SK-N-SH (cell line): ENCODE data around the gene TBL1XR1. TPM values are rescaled to one million over a fixed set of nuclear protein-coding genes. Genes with fewer than 3 reads are reported as not detected.

Experiments used
- CTCF ChIA-PET: fragments of 300-600, 350-600 bp; formaldehyde crosslinking; extraction: SDS; loops from one replicate; lab custom pipeline; 2021; lab: Yijun Ruan, JAX
- POLR2A ChIA-PET: fragments of 350-600 bp; sonication (Branson Sonifier 250); formaldehyde crosslinking; extraction: SDS; loops from one replicate; lab custom pipeline; 2020; ENCODE audit warnings: antibody characterized with exemption, inconsistent platforms; lab: Yijun Ruan, JAX
- DNase-seq: peaks from one replicate; pipeline ENCODE4 v3.0.0; 2012
- H2AFZ ChIP-seq: fragments of 200-600 bp; sonication (generic); 2 replicates; pipeline ENCODE4 v1.8.1; 2016; ENCODE audit warnings: antibody characterized with exemption, mild to moderate bottlenecking, low read depth
- H3F3A ChIP-seq: fragments of 200-600 bp; sonication (generic); replicated peaks from 2 replicates; pipeline ENCODE3; 2016; ENCODE audit warnings: antibody characterized with exemption, mild to moderate bottlenecking; ENCODE audit not compliant: insufficient read depth
- H3K27ac ChIP-seq, 2 experiments: fragments of 200-500 bp in 1 of 2; fragments of 200-600 bp in 1 of 2; sonication (Bioruptor generic) in 1 of 2; sonication (generic), shearing (Covaris generic) in 1 of 2; 2 replicates each; pipeline versions ENCODE4 v1.5.1 to v1.6.1; 2014 to 2016; ENCODE audit warnings: low read depth in 2 of 2, inconsistent platforms in 1 of 2, low read length in 1 of 2, mild to moderate bottlenecking in 1 of 2, mixed read lengths in 1 of 2
- H3K27me3 ChIP-seq: fragments of 200-600 bp; sonication (generic), shearing (Covaris generic); 2 replicates; pipeline ENCODE4 v1.6.1; 2016; ENCODE audit warnings: mixed run types; ENCODE audit not compliant: insufficient read depth
- H3K36me3 ChIP-seq, 2 experiments: fragments of 200-500 bp in 1 of 2; fragments of 200-600 bp in 1 of 2; sonication (Bioruptor generic) in 1 of 2; sonication (generic) in 1 of 2; replicated peaks in 1 of 2; 2 replicates each; pipeline versions ENCODE3 to v1.5.1; 2014 to 2016; ENCODE audit warnings: low read length in 1 of 2, mild to moderate bottlenecking in 1 of 2; ENCODE audit not compliant: insufficient read depth in 2 of 2, control insufficient read depth in 1 of 2
- H3K4me1 ChIP-seq, 2 experiments: fragments of 200-500 bp in 1 of 2; fragments of 200-600 bp in 1 of 2; sonication (Bioruptor generic) in 1 of 2; sonication (generic), shearing (Covaris generic) in 1 of 2; 2 replicates each; pipeline versions ENCODE4 v1.5.1 to v1.6.1; 2014 to 2016; ENCODE audit warnings: low read depth in 1 of 2, low read length in 1 of 2, mixed run types in 1 of 2; ENCODE audit not compliant: insufficient read depth in 2 of 2, control insufficient read depth in 1 of 2
- H3K4me2 ChIP-seq: fragments of 200-600 bp; sonication (generic), shearing (Covaris generic); 2 replicates; pipeline ENCODE4 v1.6.1; 2017; ENCODE audit warnings: mixed run types
- H3K4me3 ChIP-seq, 2 experiments: fragments of 200-500 bp in 1 of 2; fragments of 200-600 bp in 1 of 2; sonication (Bioruptor generic) in 1 of 2; sonication (generic), shearing (Covaris generic) in 1 of 2; 2 replicates each; pipeline versions ENCODE4 v1.5.1 to v1.8.1; 2014 to 2016; ENCODE audit warnings: low read depth in 2 of 2, inconsistent platforms in 1 of 2, low read length in 1 of 2, mild to moderate bottlenecking in 1 of 2, mixed read lengths in 1 of 2, moderate library complexity in 1 of 2
- H3K79me2 ChIP-seq: fragments of 200-600 bp; sonication (generic); 2 replicates; pipeline ENCODE4 v1.8.1; 2017; ENCODE audit warnings: mild to moderate bottlenecking; ENCODE audit not compliant: insufficient read depth
- H3K9ac ChIP-seq: fragments of 200-600 bp; sonication (generic); 2 replicates; pipeline ENCODE4 v1.6.1; 2017; ENCODE audit warnings: mixed run types
- H3K9me2 ChIP-seq: fragments of 200-600 bp; sonication (generic); 2 replicates; pipeline ENCODE4 v1.6.1; 2017; ENCODE audit warnings: mixed run types
- H3K9me3 ChIP-seq: fragments of 200-600 bp; sonication (generic); 2 replicates; pipeline ENCODE4 v1.6.1; 2017; ENCODE audit warnings: mixed run types, mild to moderate bottlenecking, moderate library complexity
- H4K20me1 ChIP-seq: fragments of 200-600 bp; sonication (generic); 2 replicates; pipeline ENCODE4 v1.6.1; 2017; ENCODE audit warnings: mild to moderate bottlenecking, mixed run types; ENCODE audit not compliant: insufficient read depth
- CHD2 ChIP-seq: fragments of 150-350 bp; IDR thresholded peaks from 2 replicates; pipeline ENCODE4 v1.6.1; 2018; ENCODE audit warnings: low read length; ENCODE audit not compliant: partially characterized antibody
- EP300 ChIP-seq, 2 experiments: IDR thresholded peaks; 2 replicates each; pipeline versions ENCODE4 v1.4.0 to v1.6.1; 2012; ENCODE audit warnings: borderline replicate concordance in 1 of 2, low read depth in 1 of 2, low read length in 1 of 2
- FOSL2 ChIP-seq: IDR thresholded peaks from 2 replicates; pipeline ENCODE4 v1.4.0; 2012; ENCODE audit warnings: low read depth, mild to moderate bottlenecking, moderate library complexity, borderline replicate concordance
- GABPA ChIP-seq: IDR thresholded peaks from 2 replicates; pipeline ENCODE4 v1.4.0; 2012; ENCODE audit warnings: low read depth, mild to moderate bottlenecking
- MEF2A ChIP-seq: IDR thresholded peaks from 2 replicates; pipeline ENCODE4 v1.4.0; 2012; ENCODE audit warnings: low read depth, borderline replicate concordance
- MXI1 ChIP-seq: IDR thresholded peaks from 2 replicates; pipeline ENCODE4 v1.6.1; 2012; ENCODE audit warnings: mild to moderate bottlenecking, low read depth, low read length, improper control_type of control experiment
- RAD21 ChIP-seq: IDR thresholded peaks from 2 replicates; pipeline ENCODE4 v1.6.1; 2012; ENCODE audit warnings: mild to moderate bottlenecking, low read length
- RXRA ChIP-seq: IDR thresholded peaks from 2 replicates; pipeline ENCODE4 v1.4.0; 2012; ENCODE audit warnings: low read depth, mild to moderate bottlenecking, borderline replicate concordance
- SMC3 ChIP-seq: IDR thresholded peaks from 2 replicates; pipeline ENCODE4 v1.6.1; 2012; ENCODE audit warnings: low read depth, low read length, improper control_type of control experiment
- ZBTB33 ChIP-seq: IDR thresholded peaks from 2 replicates; pipeline ENCODE4 v1.4.0; 2012; ENCODE audit warnings: low read depth, borderline replicate concordance
- WGBS: methylation state at CpG from one replicate; pipeline ENCODE4 v1.1.6; 2017; ENCODE audit warnings: low lambda C conversion rate; 5-methylcytosine and 5-hydroxymethylcytosine counted together
- polyA plus RNA-seq, 3 experiments: library from polyadenylated mRNA; depleted of rRNA; stranded (reverse); fragments of >200 nt; gene quantifications; 2 replicates each; pipeline ENCODE4 v1.2.3, GENCODE V29; 2012
- TF ChIP-seq, protein P1 (sequence below): IDR thresholded peaks from 2 replicates; pipeline ENCODE4 v1.4.0; 2012; ENCODE audit warnings: low read depth
- TF ChIP-seq, protein P2 (sequence below): fragments of 200-600 bp; sonication (generic); IDR thresholded peaks from 2 replicates; pipeline ENCODE4 v1.6.1; 2017; ENCODE audit warnings: antibody characterized with exemption, mild to moderate bottlenecking, moderate library complexity
- TF ChIP-seq, protein P3 (sequence below): fragments of 150-350 bp; IDR thresholded peaks from 2 replicates; pipeline ENCODE4 v1.6.1; 2016; ENCODE audit warnings: mild to moderate bottlenecking, low read depth, low read length
- TF ChIP-seq, protein P4 (sequence below): IDR thresholded peaks from 2 replicates; pipeline ENCODE4; 2012

TBL1XR1 gene
- polyA plus RNA-seq, 1 of the 3 experiments (the other 2 are of a cell fraction) = 20.9 TPM

GRCh38 chr3:177177749-177178221, 19.5 kb downstream of the TBL1XR1 start:
- CTCF ChIA-PET = no interaction called here
- no peaks in the 10 kb centered on the region for H3K9me3 ChIP-seq
- H3F3A ChIP-seq = peaks cover 12% of the 10 kb centered on the region
- no peak overlapping the region for H3K9ac ChIP-seq
- H3K4me2 ChIP-seq = no peak overlapping the region
- no peak overlapping the region for H3K27ac ChIP-seq
- no peaks in the 10 kb centered on the region for H3K9me2 ChIP-seq
- H3K27me3 ChIP-seq = no peaks in the 10 kb centered on the region
- peaks cover 99% of the 10 kb centered on the region for H3K79me2 ChIP-seq
- no peak for DNase-seq
- H3K36me3 ChIP-seq = peaks cover 0 to 4% of the 10 kb centered on the region in 2 experiments
- peaks cover 0 to 3% of the 10 kb centered on the region in 2 experiments; a peak in 2 of 4 replicates for H3K4me1 ChIP-seq
- POLR2A ChIA-PET = no interaction called here
- TF ChIP-seq, protein P1, sequence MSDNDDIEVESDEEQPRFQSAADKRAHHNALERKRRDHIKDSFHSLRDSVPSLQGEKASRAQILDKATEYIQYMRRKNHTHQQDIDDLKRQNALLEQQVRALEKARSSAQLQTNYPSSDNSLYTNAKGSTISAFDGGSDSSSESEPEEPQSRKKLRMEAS = no peak
- TF ChIP-seq SMC3 = no peak
- no peak for TF ChIP-seq GABPA
- TF ChIP-seq, protein P2, sequence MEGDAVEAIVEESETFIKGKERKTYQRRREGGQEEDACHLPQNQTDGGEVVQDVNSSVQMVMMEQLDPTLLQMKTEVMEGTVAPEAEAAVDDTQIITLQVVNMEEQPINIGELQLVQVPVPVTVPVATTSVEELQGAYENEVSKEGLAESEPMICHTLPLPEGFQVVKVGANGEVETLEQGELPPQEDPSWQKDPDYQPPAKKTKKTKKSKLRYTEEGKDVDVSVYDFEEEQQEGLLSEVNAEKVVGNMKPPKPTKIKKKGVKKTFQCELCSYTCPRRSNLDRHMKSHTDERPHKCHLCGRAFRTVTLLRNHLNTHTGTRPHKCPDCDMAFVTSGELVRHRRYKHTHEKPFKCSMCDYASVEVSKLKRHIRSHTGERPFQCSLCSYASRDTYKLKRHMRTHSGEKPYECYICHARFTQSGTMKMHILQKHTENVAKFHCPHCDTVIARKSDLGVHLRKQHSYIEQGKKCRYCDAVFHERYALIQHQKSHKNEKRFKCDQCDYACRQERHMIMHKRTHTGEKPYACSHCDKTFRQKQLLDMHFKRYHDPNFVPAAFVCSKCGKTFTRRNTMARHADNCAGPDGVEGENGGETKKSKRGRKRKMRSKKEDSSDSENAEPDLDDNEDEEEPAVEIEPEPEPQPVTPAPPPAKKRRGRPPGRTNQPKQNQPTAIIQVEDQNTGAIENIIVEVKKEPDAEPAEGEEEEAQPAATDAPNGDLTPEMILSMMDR = no peak
- no peak for TF ChIP-seq CHD2
- TF ChIP-seq, protein P3, sequence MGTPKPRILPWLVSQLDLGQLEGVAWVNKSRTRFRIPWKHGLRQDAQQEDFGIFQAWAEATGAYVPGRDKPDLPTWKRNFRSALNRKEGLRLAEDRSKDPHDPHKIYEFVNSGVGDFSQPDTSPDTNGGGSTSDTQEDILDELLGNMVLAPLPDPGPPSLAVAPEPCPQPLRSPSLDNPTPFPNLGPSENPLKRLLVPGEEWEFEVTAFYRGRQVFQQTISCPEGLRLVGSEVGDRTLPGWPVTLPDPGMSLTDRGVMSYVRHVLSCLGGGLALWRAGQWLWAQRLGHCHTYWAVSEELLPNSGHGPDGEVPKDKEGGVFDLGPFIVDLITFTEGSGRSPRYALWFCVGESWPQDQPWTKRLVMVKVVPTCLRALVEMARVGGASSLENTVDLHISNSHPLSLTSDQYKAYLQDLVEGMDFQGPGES = no peak
- no peak for TF ChIP-seq EP300 (IDR thresholded peaks at IDR 0.05; ENCODE audit: borderline replicate concordance in 1 of 2, low read depth in 1 of 2, low read length in 1 of 2)
- TF ChIP-seq ZBTB33 = no peak
- no peak for TF ChIP-seq MEF2A
- no peak for TF ChIP-seq MXI1
- no peak for TF ChIP-seq RXRA
- no peak for TF ChIP-seq FOSL2
- TF ChIP-seq RAD21 = no peak
- TF ChIP-seq, protein P4, sequence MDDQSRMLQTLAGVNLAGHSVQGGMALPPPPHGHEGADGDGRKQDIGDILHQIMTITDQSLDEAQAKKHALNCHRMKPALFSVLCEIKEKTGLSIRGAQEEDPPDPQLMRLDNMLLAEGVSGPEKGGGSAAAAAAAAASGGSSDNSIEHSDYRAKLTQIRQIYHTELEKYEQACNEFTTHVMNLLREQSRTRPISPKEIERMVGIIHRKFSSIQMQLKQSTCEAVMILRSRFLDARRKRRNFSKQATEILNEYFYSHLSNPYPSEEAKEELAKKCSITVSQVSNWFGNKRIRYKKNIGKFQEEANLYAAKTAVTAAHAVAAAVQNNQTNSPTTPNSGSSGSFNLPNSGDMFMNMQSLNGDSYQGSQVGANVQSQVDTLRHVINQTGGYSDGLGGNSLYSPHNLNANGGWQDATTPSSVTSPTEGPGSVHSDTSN = no peak
- peaks cover 95% of the 10 kb centered on the region for H4K20me1 ChIP-seq
- 93% methylated on average over 8 of the region's 8 CpGs for WGBS
- H2AFZ ChIP-seq = no peak overlapping the region
- H3K4me3 ChIP-seq = no peak overlapping the region
